Anterior cingulate cortex (tissue), 58 donors: ENCODE measurements around the gene MIEN1.
"Not testable (repeated sequence)": the region's sequence is repeated elsewhere in the genome, so short reads cannot be mapped to it uniquely, and the experiment has no call there.

Experiments
- DNase-seq, 58 donors: peaks; one replicate each; lab custom pipeline; 2025; lab: John Stamatoyannopoulos, UW

MIEN1 gene

GRCh38 chr17:39719563-39720355, 10.6 kb downstream of the MIEN1 start:
- peak in 1 of 58 donors; percentile 33 for DNase-seq

- DNase-seq: no peak
Measured at GRCh38 chr17:39717660-39718059, 12.7 kb downstream of the MIEN1 start.

GRCh38 chr17:39716879-39717536, 13.3 kb downstream of the MIEN1 start:
- DNase-seq: no peak

GRCh38 chr17:39716073-39716818, 14.1 kb downstream of the MIEN1 start:
- no peak for DNase-seq

- DNase-seq: no peak
Measured at GRCh38 chr17:39715375-39716072, 14.8 kb downstream of the MIEN1 start.

GRCh38 chr17:39714234-39714633, 16.1 kb downstream of the MIEN1 start:
- no peak for DNase-seq

- no peak for DNase-seq
Measured at GRCh38 chr17:39711851-39712250, 18.5 kb downstream of the MIEN1 start.

GRCh38 chr17:39711071-39711470, 19.3 kb downstream of the MIEN1 start:
- DNase-seq: not testable (repeated sequence)

GRCh38 chr17:39709998-39710964, 20.1 kb downstream of the MIEN1 start:
- no peak for DNase-seq

- no peak for DNase-seq
Measured at GRCh38 chr17:39709319-39709997, 20.9 kb downstream of the MIEN1 start.

- no peak for DNase-seq
Measured at GRCh38 chr17:39706921-39707337, 23.4 kb downstream of the MIEN1 start.

GRCh38 chr17:39706383-39706782, 23.9 kb downstream of the MIEN1 start:
- no peak for DNase-seq

GRCh38 chr17:39705786-39706348, 24.5 kb downstream of the MIEN1 start:
- DNase-seq: peak in 3 of 58 donors; percentile 5 to 18 (median 10)

GRCh38 chr17:39704821-39705551, 25.3 kb downstream of the MIEN1 start:
- no peak for DNase-seq

- DNase-seq: no peak
Measured at GRCh38 chr17:39703913-39704312, 26.4 kb downstream of the MIEN1 start.

- no peak for DNase-seq
Measured at GRCh38 chr17:39702901-39703893, 27.1 kb downstream of the MIEN1 start.
